Upper lobe of left lung (tissue), 4 donors: Measurements from ENCODE around the gene GPN2.

ENCODE experiments used
- POLR2A ChIP-seq, 4 donors: fragments of 450-650 bp; IDR thresholded peaks; one replicate each; pipeline ENCODE4 v1.5.1; 2016 to 2017; ENCODE audit warnings: antibody characterized with exemption in 4 of 4, mild to moderate bottlenecking in 2 of 4
- TF ChIP-seq, protein P1 (sequence below), 6 experiments: fragments of 450-650 bp in 4 of 6; fragments of 200-600 bp in 2 of 6; sonication (generic) in 2 of 6; IDR thresholded peaks; one replicate each; pipeline ENCODE4 v1.5.1; 2016 to 2019; ENCODE audit warnings: antibody characterized with exemption in 6 of 6

DNA sequence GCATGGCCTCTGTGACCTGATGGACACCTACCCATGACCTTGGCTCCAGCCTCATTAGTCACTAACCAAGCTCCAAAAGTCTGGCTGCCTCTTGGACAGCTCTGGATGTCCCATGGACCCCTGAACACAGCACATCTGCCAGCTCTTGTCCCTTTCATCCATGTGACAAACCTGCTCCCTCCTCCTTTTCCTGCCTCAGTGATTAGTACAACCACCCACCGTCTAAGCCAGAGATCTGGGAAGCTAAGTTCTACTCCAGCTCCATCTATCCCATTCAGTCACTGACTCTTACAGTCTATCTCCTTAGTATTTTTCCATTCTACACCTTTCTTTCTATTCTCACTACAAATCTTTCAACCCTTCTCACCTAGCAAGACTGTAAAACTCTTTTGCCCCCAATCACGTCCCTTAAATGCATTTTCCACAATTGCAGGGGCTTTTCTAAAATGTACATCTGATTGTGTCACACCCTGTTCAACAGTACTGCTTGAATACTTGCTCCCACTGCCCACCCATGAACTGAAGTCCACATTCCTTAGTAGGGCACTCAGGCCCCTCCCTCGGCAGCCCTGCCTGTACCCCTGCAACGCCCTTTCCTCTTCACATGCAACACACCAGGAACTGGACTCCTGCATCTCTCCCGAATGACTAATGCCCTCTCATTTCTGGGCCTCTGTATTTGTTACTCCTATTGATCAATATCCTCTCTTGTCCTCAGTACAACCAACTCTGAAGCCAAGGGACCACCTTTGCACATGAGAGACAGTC is 7.2 kb downstream of the GPN2 start:
- no peak for TF ChIP-seq POLR2A (IDR thresholded peaks at IDR 0.05)
- TF ChIP-seq, protein P1, sequence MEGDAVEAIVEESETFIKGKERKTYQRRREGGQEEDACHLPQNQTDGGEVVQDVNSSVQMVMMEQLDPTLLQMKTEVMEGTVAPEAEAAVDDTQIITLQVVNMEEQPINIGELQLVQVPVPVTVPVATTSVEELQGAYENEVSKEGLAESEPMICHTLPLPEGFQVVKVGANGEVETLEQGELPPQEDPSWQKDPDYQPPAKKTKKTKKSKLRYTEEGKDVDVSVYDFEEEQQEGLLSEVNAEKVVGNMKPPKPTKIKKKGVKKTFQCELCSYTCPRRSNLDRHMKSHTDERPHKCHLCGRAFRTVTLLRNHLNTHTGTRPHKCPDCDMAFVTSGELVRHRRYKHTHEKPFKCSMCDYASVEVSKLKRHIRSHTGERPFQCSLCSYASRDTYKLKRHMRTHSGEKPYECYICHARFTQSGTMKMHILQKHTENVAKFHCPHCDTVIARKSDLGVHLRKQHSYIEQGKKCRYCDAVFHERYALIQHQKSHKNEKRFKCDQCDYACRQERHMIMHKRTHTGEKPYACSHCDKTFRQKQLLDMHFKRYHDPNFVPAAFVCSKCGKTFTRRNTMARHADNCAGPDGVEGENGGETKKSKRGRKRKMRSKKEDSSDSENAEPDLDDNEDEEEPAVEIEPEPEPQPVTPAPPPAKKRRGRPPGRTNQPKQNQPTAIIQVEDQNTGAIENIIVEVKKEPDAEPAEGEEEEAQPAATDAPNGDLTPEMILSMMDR (IDR thresholded peaks at IDR 0.05), result no peak
